ENCODE data around the gene KAT2B. TPM values are rescaled to one million over a fixed set of nuclear protein-coding genes. Genes with fewer than 3 reads are reported as not detected.

Gene KAT2B
- total RNA-seq, 1 experiment from 2014 or later = 33.6 TPM

DNA sequence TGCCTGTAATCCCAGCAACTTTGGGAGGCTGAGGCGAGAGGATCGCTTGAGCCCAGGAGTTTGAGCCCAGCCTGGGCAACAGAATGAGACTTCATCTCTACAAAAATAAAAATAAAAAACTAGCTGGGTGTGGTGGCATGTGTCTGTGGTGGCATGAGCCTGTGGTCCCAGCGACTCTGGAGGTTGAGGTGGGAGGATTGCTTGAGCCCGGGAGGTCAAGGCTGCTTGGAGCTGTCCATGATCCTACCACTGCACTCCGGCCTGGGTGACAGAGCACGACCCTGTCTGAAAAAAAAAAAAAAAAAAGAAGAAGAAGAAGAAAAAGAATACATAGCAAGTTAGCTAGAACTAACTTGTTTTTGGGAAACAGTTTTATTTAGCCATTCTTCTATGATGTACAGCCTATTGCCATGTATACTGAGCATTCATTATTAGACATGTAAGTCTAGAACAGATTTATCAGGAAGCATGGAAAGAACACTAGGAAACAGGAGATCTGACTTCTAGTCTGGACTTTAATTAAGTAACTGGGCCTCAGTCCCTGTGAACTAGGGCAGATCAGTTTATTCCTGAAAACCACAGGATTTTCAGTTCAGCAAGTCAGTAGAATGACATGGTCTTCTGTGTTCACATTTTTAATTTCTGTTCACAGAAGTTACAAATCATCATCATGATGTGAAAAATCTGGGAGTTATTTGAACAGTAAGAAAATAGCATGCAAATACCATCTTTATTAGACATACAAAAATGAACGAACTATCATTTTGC is 65.5 kb downstream of the KAT2B start:
- no peak for DNase-seq (ENCODE audit: low read depth, low spot score)
- in situ Hi-C loops (cut with HindIII; ENCODE audit: low pct_unique_long_range_greater_than_20kb, low sequenced_read_pairs) = no loop called here

DNA sequence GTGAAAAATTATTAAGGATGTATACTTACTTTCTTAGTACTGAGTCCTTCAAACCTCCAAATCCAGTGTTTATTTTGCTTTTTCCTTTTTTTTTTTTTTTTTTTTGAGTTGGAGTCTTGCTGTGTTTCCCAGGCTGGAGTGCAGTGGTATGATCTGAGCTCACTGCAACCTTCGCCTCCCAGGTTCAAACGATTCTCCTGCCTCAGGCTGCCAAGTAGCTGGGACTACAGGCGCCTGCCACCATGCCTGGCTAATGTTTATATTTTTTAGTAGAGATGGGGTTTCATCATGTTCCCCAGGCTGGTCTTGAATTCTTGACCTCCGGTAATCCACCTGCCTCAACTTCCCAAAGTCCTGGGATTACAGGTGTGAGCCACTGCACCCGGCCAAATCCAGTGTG is 67.5 kb downstream of the KAT2B start:
- no peak for DNase-seq (ENCODE audit: low read depth, low spot score)
- in situ Hi-C loops (cut with HindIII; ENCODE audit: low pct_unique_long_range_greater_than_20kb, low sequenced_read_pairs) = no loop called here

DNA sequence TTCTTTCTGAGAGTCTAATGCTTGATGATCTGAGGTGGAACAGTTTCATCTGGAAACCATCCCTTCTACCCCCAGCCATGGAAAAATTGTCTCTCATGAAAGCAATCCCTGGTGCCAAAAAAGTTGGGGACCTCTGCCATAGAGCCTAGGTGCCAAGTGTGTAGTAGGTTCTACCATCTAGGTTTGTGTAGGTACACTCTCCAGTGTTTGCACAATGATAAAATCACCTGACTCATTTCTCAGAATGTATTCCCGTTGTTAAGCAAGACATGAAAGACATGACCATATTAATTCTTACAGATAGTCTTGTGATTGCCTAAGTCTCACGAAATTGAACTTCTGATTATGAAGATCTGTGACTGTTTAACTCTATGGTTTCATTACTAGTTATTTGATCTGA is 68.6 kb downstream of the KAT2B start:
- DNase-seq (ENCODE audit: low read depth, low spot score) = no peak
- in situ Hi-C loops (cut with HindIII; ENCODE audit: low pct_unique_long_range_greater_than_20kb, low sequenced_read_pairs) = no loop called here

DNA sequence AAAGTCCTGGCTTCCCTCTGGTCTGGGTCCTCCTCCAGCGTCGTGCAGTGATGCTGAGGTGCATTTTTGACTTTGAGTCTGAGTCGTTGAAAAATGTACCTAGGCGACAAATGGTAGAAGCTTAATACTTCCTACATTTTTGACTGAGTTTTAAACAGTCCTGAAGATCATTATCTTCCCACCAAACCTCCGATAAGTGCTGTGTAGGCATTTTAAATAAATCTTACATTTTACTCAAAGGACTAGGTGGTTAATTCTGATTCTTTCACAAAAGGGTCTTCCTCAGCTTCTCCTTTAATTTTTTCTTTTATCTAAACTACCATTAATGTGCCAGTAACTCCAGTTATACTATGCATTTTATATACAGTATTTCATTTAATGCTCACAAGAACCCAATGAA is 70.6 kb downstream of the KAT2B start:
- in situ Hi-C loops (cut with HindIII; ENCODE audit: low pct_unique_long_range_greater_than_20kb, low sequenced_read_pairs) = no loop called here
- DNase-seq (ENCODE audit: low read depth, low spot score) = no peak

DNA sequence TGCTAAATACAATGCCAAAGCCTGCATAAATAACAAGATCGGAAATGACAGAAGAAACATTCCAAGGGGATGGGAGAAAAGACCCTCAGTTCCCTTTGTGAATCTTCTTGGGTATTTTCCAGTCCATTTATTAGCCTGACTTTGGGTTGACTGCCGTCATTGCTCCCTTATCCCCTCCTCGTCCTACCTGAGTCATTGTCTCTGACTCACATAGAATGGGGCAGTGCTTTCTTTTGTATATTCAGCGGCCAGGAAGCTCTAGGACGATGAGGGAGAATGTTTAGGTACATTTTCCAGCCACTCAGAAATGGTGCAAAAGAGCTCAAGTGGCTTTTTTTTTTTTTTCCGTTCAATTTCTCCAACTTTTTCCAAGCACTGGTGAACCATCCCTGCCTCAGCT is 71.6 kb downstream of the KAT2B start:
- no peak for DNase-seq (ENCODE audit: low read depth, low spot score)
- in situ Hi-C loops (cut with HindIII; ENCODE audit: low pct_unique_long_range_greater_than_20kb, low sequenced_read_pairs) = no loop called here

DNA sequence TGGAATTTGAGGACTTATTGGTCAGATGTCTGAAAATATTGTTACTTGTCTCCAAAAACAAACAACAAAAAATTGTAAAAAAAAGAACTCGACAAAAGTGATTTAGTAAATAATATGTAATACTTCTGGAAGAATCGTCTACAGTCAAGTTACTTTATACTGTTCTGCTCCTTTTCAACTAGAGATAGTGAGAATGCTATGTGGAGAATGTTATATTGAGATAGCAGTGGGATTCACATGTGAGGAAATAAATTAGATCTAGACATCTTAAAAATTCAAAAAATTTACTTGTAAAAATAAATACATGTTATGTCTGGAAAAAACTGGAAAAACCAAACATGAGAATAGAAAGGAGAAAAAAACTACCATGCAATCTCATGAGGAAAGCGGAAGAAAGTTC is 80.8 kb downstream of the KAT2B start:
- in situ Hi-C loops (cut with HindIII; ENCODE audit: low pct_unique_long_range_greater_than_20kb, low sequenced_read_pairs) = no loop called here
- no peak for DNase-seq (ENCODE audit: low read depth, low spot score)

DNA sequence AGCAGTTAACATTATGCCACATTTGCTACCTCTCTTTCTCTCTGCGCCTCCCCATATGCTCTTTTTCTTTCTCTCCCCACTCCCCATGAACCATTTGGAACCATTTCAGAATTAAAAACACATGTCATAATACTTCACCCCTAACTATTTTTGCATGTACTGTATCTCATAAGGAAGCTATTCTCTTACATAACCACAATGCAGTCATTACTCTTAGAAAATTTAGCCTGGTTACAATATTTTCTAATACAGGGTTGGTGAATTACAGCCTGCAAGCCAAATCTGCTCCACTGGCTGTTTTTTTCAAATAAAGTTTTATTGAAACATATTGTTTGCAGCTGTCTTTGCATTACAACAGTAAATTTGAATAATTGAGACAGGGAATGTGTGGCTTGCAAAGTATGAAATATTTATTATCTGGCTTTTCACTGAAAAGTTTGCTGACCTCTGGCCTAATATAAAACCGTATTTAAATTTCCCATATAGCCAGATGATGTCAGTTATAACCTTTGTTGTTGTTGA is 82.9 kb downstream of the KAT2B start:
- no peak for DNase-seq (ENCODE audit: low read depth, low spot score)
- in situ Hi-C loops (cut with HindIII; ENCODE audit: low pct_unique_long_range_greater_than_20kb, low sequenced_read_pairs) = no loop called here

DNA sequence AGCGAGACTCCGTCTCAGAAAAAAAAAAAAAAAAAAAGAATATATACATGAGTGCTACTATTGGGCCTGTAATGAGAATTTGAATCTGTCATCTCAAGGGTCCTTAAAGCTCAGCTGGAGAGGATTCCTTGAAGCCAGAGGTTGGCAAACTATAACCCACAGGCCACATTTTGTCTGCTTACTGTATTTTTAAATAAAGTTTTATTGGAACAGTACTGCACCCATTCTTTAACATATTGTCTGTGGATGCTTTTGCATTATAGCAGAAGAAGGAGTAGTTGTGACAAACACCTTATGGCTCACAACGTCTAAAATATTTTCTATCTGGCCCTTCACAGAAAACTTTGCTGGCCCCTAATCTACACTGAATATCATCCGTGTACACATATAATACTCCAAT is 85.0 kb downstream of the KAT2B start:
- in situ Hi-C loops (cut with HindIII; ENCODE audit: low pct_unique_long_range_greater_than_20kb, low sequenced_read_pairs) = no loop called here
- DNase-seq (ENCODE audit: low read depth, low spot score) = no peak

DNA sequence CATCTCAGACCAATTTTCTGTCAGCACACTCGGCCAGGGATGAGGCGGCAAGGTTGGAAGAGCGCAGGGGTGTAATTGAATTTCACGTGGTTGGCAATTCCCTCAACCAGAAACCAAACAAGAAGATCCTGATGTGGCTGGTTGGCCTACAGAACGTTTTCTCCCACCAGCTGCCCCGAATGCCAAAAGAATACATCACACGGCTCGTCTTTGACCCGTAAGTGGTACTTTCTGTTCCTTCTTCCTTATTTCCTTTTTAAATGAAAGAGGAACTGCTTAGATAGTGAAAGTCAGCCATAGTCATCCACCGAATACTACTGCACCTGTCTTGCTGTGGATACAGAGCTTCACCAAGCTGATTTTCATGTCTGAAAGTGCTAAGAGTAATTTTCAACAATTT is 85.7 kb downstream of the KAT2B start:
- in situ Hi-C loops (cut with HindIII; ENCODE audit: low pct_unique_long_range_greater_than_20kb, low sequenced_read_pairs) = no loop called here
- DNase-seq (ENCODE audit: low read depth, low spot score) = no peak

DNA sequence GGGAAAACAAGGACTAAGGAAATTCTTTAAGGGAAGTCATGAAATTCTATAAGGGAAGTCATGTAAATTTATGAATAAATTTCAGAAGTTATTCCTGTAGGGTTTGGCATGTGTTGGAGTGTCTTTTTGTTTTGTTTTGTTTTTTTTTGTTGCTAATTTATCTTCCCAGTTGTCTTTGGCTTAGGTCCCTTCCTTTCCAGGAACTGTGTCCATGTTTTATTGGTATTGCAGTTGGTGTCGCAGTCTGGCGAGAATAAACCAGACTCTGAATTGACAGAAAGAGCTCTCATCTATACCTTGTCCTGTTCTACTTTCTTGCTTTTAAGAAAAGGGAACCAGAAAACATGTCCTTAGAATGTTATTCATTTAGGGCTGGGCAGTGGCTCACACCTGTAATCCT is 88.1 kb downstream of the KAT2B start:
- in situ Hi-C loops (cut with HindIII; ENCODE audit: low pct_unique_long_range_greater_than_20kb, low sequenced_read_pairs) = no loop called here
- no peak for DNase-seq (ENCODE audit: low read depth, low spot score)

DNA sequence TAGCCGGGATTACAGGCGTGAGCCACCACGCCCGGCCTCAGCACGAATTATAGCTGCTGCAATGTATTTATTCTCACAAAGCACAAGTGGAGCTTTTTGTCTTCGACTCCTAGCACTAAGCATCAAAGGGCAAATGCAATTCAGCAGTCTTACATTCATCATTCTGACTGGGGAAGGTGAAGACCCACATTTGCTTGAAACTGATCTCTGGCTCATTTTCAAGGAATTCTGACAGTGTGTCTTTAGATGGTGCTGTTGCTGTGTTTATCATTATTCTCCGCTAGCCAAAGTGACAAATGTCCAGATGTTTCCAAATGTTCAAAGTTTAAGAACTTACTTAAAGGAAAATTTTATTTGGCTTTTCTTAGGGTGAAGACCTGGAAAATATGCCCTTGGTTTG is 89.9 kb downstream of the KAT2B start:
- in situ Hi-C loops (cut with HindIII; ENCODE audit: low pct_unique_long_range_greater_than_20kb, low sequenced_read_pairs) = no loop called here
- no peak for DNase-seq (ENCODE audit: low read depth, low spot score)

DNA sequence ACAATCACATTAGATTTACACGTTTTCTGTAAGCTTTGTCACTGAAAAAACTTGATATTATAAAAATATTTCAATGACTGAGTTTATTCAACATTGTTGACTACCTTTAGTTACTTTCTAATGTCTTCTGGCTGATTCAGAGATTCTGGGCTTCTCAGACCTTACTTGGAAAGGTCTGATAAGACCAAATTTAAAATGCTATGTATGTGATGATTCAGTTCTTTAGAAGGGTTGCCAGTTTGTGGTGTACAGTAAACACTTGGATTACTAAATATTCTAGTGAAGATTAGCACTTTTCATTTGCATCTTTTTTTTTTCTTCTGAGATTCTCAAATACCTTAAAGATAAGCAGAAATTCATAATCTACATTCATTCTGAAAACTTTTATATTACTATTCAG is 96.0 kb downstream of the KAT2B start:
- no peak for DNase-seq (ENCODE audit: low read depth, low spot score)
- in situ Hi-C loops (cut with HindIII; ENCODE audit: low pct_unique_long_range_greater_than_20kb, low sequenced_read_pairs) = no loop called here

DNA sequence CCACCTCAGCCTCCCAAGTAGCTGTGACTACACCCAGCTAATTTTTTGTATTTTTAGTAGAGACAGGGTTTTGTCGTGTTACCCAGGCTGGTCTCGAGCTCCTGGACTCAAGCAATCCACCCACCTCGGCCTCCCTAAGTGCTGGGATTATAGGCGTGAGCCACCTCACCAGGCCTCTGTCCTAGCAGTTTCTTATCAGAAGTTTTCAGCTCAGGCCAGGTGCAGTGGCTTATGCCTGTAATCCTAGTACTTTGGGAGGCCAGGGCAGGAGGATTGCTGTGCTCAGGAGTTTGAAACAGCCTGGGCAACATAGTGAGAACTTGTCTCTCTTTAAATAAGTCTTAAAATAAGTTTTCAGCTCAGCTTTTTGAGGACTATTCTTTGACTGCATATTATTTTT is 97.4 kb downstream of the KAT2B start:
- in situ Hi-C loops (cut with HindIII; ENCODE audit: low pct_unique_long_range_greater_than_20kb, low sequenced_read_pairs) = no loop called here
- no peak for DNase-seq (ENCODE audit: low read depth, low spot score)

DNA sequence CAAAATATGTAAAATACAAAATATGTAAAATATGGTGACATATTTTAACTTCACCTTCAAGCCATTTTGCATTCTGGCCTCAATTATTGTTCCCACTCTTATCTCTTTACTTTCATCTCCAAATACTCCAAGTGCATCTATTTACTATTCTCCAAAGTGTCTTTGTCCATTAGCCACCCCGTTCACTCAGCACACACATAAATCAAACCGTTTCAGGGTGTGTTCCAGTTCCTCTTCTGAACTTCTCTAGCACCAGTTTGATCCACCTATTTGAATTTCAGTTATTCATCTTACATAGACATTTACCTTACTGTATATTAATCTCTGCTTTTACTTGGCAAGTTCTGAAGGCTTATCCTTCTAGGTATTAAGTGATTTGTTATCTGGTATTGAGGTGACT is 100.6 kb downstream of the KAT2B start:
- in situ Hi-C loops (cut with HindIII; ENCODE audit: low pct_unique_long_range_greater_than_20kb, low sequenced_read_pairs) = no loop called here
- DNase-seq (ENCODE audit: low read depth, low spot score) = no peak

DNA sequence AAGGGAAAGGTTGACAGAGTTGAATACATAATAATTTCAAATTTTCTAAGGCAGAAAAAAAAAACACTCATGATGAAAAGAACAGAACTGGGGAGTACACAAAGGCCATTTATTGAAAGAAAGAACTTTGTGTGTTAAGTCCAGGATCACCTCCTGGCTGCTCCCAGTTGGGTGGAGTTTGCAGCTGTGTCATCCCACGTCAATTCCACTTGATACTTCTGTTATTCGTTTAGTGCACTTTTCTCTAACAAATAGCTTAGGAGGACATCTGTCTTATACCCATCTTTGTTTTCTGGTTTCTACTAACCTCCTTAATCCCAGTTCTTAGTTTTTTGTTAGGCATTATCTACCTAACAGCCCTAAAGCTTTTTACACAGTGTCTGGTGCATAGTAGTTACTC is 101.1 kb downstream of the KAT2B start:
- no peak for DNase-seq (ENCODE audit: low read depth, low spot score)
- in situ Hi-C loops (cut with HindIII; ENCODE audit: low pct_unique_long_range_greater_than_20kb, low sequenced_read_pairs) = no loop called here

DNA sequence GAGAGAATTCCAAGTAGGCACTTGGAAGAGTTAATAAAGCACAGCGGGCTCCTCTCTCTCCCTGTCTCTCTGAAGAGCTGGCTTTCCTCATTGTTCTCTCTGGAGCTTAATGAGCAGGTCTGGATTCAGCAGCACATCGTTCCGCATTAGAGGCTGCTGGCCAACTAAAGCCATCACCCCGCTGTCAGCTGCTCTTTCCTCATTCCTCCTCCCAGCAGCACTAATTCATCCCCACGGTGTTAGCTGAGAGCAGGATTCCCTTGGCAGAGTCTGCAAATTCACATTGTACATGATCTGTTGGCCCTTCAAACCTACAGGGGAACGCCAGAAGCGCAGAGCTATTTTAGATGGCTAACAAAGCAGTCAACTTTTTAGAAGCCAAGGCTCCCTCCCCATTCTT is 101.6 kb downstream of the KAT2B start:
- no peak for DNase-seq (ENCODE audit: low read depth, low spot score)
- in situ Hi-C loops (cut with HindIII; ENCODE audit: low pct_unique_long_range_greater_than_20kb, low sequenced_read_pairs) = no loop called here

DNA sequence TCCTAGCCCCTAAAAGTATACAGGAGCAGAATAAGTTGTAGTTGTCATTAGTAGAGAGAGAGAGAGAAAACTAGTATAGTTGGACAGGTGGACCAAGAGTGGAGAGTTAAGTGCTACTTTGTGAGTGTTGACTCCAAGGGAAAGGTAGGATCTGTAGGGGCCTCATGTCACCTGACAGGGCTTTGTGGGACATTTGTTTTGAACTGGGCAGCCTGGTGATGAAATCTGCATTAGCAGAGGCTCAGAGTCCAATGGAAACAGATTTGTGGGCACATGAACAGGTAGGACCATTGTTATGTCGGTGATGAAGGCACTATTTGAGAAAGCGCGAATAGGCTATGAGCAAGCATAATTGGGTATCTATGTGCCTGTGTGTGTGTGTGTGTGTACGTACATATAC is 102.3 kb downstream of the KAT2B start:
- in situ Hi-C loops (cut with HindIII; ENCODE audit: low pct_unique_long_range_greater_than_20kb, low sequenced_read_pairs) = no loop called here
- no peak for DNase-seq (ENCODE audit: low read depth, low spot score)

DNA sequence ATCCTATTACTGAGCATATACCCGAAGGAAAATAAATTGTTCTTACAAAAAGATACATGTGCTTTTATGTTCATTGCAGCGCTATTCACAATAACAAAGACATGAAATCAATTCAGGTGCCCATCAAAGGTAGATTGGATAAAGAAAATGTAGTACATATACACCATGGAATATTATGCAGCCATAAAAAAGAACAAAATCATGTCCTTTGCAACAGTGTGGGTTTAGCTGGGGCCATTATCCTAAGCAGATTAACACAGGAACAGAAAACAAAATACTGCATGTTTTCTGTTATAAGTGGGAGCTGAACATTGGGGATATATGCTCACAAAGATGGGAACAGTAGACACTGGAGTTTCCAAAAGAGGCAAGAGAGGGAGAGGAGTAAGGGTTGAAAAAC is 103.3 kb downstream of the KAT2B start:
- DNase-seq (ENCODE audit: low read depth, low spot score) = no peak
- in situ Hi-C loops (cut with HindIII; ENCODE audit: low pct_unique_long_range_greater_than_20kb, low sequenced_read_pairs) = no loop called here

DNA sequence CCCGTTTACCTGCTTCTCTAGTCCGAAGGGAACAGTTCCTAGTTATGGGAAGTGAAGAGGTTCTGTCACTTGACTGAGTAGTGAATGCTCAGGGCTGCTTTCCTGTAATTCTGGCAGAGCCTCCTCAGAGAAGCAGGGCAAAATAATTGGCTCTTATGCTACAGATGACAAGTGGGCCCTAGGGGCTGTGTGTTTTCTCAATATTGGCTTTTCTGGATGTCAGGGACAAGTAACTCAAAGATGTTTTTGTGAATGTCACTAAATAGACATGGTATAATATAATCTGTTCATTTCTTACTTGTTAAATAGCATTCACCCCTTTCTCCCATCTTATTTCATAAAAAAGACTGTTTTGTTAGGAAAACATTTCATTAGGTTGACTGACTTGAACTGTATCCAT is 105.6 kb downstream of the KAT2B start:
- in situ Hi-C loops (cut with HindIII; ENCODE audit: low pct_unique_long_range_greater_than_20kb, low sequenced_read_pairs) = no loop called here
- no peak for DNase-seq (ENCODE audit: low read depth, low spot score)

DNA sequence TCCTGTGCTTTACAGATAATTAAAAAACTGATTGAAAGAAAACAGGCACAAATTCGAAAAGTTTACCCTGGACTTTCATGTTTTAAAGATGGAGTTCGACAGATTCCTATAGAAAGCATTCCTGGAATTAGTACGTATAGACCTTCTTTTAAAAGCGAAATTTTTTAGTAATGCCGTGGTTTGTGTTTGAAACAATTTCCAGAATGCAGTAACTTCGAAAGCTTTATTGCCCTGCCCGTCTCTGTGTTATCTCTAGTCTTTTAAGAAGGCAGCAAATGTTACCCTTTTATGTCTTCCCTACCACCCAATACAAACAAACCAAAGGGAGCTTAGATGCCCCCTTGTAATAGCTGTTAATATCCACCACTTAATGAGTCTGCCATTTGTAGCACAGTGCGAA is 106.1 kb downstream of the KAT2B start:
- DNase-seq (ENCODE audit: low read depth, low spot score) = no peak
- in situ Hi-C loops (cut with HindIII; ENCODE audit: low pct_unique_long_range_greater_than_20kb, low sequenced_read_pairs) = no loop called here
